Neural crest cell (in vitro differentiated cells): ENCODE measurements around the gene POTEF. TPM values are rescaled to one million over a fixed set of nuclear protein-coding genes. Genes with fewer than 3 reads are reported as not detected.
"Not testable (repeated sequence)": the region's sequence is repeated elsewhere in the genome, so short reads cannot be mapped to it uniquely, and the experiment has no call there.

Experiments used
- DNase-seq: peaks from one replicate; pipeline ENCODE4 v3.0.0; 2021; ENCODE audit warnings: low read depth, mixed read lengths, low spot score
- H3K27ac Mint-ChIP-seq: one replicate; pipeline ENCODE4 v1.8.0; 2021; ENCODE audit warnings: mild to moderate bottlenecking, mixed read lengths; ENCODE audit not compliant: unreplicated experiment
- H3K27me3 Mint-ChIP-seq: 2 replicates; pipeline ENCODE4 v1.8.0; 2021; ENCODE audit warnings: low read depth, mild to moderate bottlenecking, mixed read lengths
- H3K36me3 Mint-ChIP-seq: 2 replicates; pipeline ENCODE4 v1.8.0; 2021; ENCODE audit warnings: low read depth, mild to moderate bottlenecking, mixed read lengths
- H3K4me1 Mint-ChIP-seq: 2 replicates; pipeline ENCODE4 v1.8.0; 2021; ENCODE audit warnings: mixed read lengths
- H3K4me3 Mint-ChIP-seq: one replicate; pipeline ENCODE4 v1.8.0; 2021; ENCODE audit warnings: mild to moderate bottlenecking, mixed read lengths
- H3K9me3 Mint-ChIP-seq: 2 replicates; pipeline ENCODE4 v1.8.0; 2021; ENCODE audit warnings: mixed read lengths
- long read RNA-seq: library from polyadenylated mRNA; unstranded; transcript quantifications from one replicate; pipeline ENCODE4 v2.0.0, GENCODE V29; 2020
- total RNA-seq: library from RNA; stranded (reverse); gene quantifications from 2 replicates; pipeline ENCODE4 v1.2.1, GENCODE V29; 2021
- TF ChIP-seq, protein P1 (sequence below): fragments of 200-600 bp; sonication (generic); conservative IDR thresholded peaks from 2 replicates; pipeline ENCODE4 v1.5.0; 2021; ENCODE audit warnings: antibody characterized with exemption, mild to moderate bottlenecking

The POTEF gene
- total RNA-seq, result 8.4 and 11.0 TPM in 2 replicates
- long read RNA-seq, partial matches to known transcripts, result 17 of 25 reads
- long read RNA-seq, other reads (novel, unspliced or antisense), result 8 of 25 reads

DNA sequence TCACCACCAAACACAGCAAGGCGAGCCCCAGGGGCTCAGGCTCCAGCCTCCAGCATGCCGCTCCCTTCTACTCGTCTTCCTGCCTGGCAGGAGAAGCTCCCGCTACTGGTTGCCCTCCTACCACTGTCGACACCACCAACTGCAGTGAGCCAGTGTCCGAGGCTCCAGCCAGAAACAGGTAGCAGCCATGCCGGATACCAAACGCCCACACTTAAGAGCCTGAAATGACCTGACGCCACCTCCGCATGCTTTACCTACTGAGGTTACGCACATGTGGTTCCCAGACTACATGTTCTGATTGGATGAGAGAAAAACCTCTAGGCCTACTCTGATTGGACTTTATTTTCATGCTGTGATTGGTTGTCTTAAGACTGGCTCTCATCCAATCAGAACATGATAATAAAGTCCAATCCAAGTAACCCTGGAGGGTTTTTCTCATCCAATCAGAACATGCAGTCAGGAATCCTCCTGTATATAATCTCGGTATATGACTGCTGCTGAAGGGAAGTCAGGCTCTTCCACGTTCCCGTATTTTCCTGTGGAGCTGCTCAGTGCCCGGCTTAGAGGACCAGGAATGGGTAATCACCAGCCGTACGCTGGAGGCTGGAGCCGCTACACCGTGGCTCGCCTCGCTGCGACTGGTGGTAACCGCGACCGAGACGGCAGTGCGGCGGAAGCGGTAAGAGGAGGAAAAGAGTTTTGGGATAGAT lies at the start of gene POTEF:
TSS of gene POTEF (minus strand) at position 103 of the 710 bp plus-strand sequence. CDS start 8,707 bp downstream, outside the sequence.
- not testable (repeated sequence) for H3K27ac Mint-ChIP-seq, H3K36me3 Mint-ChIP-seq, H3K4me1 Mint-ChIP-seq, DNase-seq, H3K9me3 Mint-ChIP-seq
- Mint-ChIP-seq H3K4me3 (peak within 1 kb of the TSS; percentile 97), H3K27me3 (peaks cover 12% of the 10 kb centered on the region)

DNA sequence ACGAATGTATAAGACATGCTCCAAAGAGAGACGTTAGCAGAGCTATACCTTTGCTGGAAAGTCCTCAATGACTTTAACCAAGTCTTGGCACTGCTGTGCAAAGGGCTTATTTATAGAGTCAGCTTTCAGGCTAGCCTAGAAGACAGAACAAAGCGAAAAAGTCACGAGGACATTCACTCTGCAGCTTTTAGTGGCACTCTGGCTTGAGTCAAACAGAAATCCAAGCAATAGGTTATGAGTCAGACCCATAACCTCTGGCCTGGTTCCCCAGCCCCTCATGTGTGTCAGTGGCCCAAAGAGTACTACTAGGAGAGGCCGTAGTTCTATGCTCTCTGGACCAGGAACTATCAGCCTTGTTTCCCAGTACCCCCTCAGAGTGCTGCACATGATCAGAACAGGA lies 45.8 kb upstream of the POTEF start:
- H3K4me3 Mint-ChIP-seq, H3K27me3 Mint-ChIP-seq, H3K27ac Mint-ChIP-seq, H3K9me3 Mint-ChIP-seq, H3K36me3 Mint-ChIP-seq, H3K4me1 Mint-ChIP-seq, DNase-seq: not testable (repeated sequence)

DNA sequence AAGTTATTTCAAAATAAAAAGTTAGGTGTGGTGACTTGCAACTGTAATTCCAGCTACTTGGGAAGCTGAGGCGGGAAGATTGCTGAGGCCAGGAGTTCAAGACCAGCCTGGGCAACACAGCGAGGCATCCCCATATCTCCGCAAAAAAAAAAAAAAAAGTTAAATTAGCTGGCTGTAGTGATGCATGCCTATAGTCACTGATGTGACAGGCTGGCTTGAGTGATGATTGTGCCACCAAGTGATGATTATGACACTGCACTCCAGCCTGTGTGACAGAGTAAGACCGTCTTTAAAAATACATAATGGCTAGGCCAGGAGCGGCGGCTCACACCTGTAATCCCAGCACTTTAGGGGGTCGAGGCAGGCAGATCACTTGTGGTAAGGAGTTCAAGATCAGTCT lies 40.9 kb upstream of the POTEF start:
- Mint-ChIP-seq H3K4me3 (no peak overlapping the region), H3K9me3 (no peaks in the 10 kb centered on the region), H3K4me1 (no peaks in the 10 kb centered on the region), H3K36me3 (peaks cover 14% of the 10 kb centered on the region), H3K27me3 (no peaks in the 10 kb centered on the region), H3K27ac (no peak overlapping the region)
- no peak for DNase-seq
- TF ChIP-seq, protein P1, sequence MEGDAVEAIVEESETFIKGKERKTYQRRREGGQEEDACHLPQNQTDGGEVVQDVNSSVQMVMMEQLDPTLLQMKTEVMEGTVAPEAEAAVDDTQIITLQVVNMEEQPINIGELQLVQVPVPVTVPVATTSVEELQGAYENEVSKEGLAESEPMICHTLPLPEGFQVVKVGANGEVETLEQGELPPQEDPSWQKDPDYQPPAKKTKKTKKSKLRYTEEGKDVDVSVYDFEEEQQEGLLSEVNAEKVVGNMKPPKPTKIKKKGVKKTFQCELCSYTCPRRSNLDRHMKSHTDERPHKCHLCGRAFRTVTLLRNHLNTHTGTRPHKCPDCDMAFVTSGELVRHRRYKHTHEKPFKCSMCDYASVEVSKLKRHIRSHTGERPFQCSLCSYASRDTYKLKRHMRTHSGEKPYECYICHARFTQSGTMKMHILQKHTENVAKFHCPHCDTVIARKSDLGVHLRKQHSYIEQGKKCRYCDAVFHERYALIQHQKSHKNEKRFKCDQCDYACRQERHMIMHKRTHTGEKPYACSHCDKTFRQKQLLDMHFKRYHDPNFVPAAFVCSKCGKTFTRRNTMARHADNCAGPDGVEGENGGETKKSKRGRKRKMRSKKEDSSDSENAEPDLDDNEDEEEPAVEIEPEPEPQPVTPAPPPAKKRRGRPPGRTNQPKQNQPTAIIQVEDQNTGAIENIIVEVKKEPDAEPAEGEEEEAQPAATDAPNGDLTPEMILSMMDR, result no peak

DNA sequence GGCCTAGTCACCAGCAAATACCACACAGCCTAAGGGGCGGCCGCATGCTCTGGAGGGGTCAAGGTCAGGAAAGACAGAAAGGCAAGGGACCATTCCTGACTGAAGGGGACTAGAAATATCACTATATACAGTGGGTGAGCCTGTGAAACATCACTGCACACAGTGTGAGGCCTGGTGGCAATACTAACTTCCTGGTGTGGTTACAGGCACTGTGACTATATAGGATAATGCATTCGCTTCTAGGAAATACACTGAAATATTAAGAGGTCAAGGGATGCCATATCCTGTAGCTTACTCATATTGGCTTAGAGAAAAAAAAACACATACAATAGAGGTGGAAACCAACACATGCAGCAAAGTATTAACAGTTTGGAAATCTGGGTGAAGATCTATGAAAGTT lies 40.1 kb upstream of the POTEF start:
- not testable (repeated sequence) for DNase-seq, H3K27me3 Mint-ChIP-seq, H3K27ac Mint-ChIP-seq, H3K4me3 Mint-ChIP-seq, H3K4me1 Mint-ChIP-seq, H3K9me3 Mint-ChIP-seq
- H3K36me3 Mint-ChIP-seq, result peaks cover 18% of the 10 kb centered on the region

DNA sequence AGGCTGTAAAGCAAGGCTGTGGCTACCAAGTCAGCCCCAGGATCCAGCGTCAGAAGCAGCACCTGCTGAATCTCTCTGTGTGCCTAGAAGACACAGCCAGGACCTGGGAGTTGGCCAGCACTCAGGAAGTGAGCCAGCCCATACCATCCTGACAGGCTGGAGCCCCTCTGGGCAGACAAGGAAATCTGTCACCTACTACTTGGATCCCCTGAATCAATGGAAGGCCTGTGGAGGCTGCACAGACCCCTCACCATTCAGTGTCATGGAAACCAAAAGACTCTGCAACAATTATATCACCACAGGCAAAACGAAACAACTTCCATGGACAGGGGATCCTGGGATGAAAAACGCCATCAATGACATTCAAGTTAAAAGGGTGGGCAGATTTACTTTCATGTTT lies 37.6 kb upstream of the POTEF start:
- H3K4me1 Mint-ChIP-seq, H3K27me3 Mint-ChIP-seq, DNase-seq, H3K4me3 Mint-ChIP-seq, H3K9me3 Mint-ChIP-seq, H3K27ac Mint-ChIP-seq: not testable (repeated sequence)
- H3K36me3 Mint-ChIP-seq, result peaks cover 20% of the 10 kb centered on the region

DNA sequence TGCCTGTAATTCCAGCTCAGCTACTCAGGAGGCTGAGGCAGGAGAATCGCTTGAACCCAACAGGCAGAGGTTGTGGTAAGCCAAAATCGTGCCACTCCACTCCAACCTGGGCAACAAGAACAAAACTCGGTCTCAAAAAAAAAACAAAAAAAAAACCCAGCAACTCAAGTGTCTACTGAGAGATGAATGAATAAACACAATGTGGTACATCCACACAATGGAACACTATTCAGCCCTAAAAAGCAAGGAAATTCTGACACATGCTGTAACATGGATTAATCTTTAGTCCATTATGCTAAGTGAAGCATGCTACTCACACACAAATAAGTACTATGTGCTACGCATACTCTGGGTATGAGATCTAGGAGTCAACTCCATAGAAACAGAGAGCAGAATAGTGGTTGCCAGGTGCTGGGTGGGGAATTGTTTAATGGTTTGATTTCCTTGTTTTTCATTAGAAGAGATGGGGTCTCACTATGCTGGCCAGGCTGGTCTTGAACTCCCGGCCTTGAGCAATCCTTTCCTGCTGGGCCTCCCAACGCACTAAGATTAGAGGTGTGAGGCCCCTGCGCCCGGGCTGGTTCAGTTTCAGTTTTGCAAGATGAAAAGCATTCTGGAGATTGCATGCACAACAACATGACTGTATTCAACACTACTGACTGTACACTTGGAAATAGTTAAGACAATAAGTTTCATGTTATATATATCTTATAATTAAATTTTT lies 36.4 kb upstream of the POTEF start:
- no peaks in the 10 kb centered on the region for H3K27me3 Mint-ChIP-seq
- TF ChIP-seq, protein P1, result no peak
- H3K4me1 Mint-ChIP-seq, result no peaks in the 10 kb centered on the region
- peaks cover 20% of the 10 kb centered on the region for H3K36me3 Mint-ChIP-seq
- no peak overlapping the region for H3K27ac Mint-ChIP-seq
- DNase-seq, result no peak
- H3K4me3 Mint-ChIP-seq, result no peak overlapping the region
- no peaks in the 10 kb centered on the region for H3K9me3 Mint-ChIP-seq

DNA sequence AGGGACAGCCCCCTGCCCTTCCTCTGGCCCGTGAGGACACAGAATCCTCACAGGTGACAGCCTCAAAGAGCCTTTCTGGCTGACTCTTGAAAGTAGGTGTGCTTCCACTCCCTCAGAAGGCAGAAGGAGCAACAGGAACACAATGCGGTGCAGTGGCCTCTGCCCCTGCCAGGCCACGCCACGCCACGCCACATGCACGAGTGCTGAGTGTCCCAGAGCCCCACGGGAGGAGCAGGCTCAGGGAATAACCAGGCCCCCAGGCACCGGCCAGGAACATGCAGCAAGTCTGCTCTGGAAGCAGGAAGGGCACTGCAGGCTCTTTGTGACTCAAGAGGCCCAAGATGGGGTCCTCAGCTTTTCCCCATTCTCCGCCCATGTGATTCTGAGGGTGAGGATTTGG lies 33.9 kb upstream of the POTEF start:
- Mint-ChIP-seq H3K4me1 (no peaks in the 10 kb centered on the region), H3K9me3 (no peaks in the 10 kb centered on the region), H3K27me3 (no peaks in the 10 kb centered on the region), H3K36me3 (peaks cover 17% of the 10 kb centered on the region), H3K27ac (no peak overlapping the region), H3K4me3 (no peak overlapping the region)
- TF ChIP-seq, protein P1, result no peak
- no peak for DNase-seq

DNA sequence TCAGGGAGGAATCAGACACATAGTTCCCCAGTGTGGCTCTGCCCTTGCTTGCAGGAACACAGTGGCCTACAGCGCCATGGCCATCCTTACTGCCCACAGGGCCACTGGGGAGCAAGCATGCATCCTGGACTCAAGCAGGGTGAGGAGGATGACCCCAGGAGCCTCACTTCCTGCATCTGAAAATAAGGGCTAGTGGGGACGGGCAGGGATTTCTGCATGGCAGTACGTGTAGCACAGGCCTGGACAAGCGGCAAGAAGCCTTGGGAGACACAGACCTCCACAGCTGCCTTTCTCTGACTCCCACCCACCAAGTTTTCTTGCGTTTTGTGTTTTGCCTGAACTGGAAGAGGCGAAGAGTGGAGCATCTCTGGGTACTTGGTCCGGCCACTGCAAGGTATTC lies 33.5 kb upstream of the POTEF start:
- not testable (repeated sequence) for DNase-seq, H3K4me3 Mint-ChIP-seq, H3K27me3 Mint-ChIP-seq, H3K27ac Mint-ChIP-seq, H3K9me3 Mint-ChIP-seq, H3K4me1 Mint-ChIP-seq
- peaks cover 16% of the 10 kb centered on the region for H3K36me3 Mint-ChIP-seq

DNA sequence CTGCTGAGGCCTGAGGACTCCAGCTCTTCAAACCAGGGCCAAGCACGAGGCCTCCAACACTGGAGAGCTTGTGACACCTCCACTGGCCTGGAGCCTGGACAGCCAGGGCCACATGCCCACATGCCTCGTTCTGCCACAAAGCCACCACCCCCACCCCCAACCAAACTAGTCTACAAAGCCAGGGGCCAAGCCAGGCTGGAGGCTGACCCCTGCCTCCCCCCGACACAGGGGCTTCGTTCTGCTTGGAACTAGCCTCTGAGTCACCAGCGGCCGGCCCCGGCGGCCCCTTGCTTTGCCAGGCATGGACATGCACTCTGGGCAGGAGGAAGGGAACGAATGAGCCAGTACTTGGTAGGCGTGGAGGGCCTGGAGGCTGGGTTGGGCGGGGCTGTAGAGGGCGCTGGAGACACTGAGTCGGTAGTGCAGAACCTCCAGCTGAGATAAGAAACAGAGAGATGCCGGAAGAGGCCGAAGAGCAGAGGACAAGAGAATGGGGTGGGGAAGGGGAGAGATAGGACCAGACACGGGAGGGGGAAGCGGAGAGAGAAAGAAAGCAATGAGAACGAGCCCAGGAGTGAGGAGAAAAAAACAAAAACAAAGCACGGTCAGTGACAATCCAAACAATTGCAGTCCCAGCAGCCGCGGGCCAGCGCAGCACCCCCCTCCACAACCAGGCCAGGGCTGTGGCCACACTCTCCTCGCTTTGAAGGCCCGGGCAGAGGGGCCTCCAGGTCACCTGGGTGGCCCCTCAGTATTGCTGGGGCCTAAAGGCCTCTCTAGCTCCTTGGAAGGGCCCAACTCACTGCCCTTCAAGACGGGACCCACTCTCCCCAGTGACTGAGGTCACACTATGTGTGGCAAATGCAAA lies 32.0 kb upstream of the POTEF start:
- H3K4me1 Mint-ChIP-seq, H3K9me3 Mint-ChIP-seq, DNase-seq, H3K4me3 Mint-ChIP-seq, H3K36me3 Mint-ChIP-seq, H3K27me3 Mint-ChIP-seq, H3K27ac Mint-ChIP-seq: not testable (repeated sequence)
